Measurements from ENCODE around the gene WDFY2.
"Not testable (repeated sequence)": the region's sequence is repeated elsewhere in the genome, so short reads cannot be mapped to it uniquely, and the experiment has no call there.

The WDFY2 gene

DNA sequence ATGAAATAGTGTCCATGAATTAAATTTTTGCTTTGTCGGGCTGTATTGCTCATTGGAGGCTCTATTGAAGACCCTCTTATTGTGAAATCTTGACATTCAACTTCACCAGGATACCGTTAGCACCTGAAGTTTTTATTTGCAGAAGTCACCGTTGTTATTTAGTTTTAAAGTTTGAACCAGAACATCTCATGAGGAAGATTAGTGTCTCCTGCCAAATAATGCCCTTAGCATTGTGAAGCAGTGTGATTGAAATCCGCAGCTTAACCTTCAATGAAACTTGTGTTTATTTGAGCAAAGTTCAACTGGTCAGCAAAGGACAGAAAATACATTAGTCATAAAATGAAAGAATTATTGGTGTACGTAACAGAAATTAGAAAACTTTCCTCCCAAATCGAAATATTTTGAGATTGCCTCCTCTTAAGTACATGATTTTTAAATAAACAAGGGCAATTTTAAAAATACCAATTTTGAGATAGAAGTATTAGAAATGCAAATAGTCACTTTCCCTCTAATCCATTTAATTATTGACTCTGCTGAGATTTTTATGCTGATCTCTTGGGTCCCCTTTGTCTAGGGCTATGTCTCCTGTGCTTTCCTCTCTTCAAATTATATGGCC lies 84.4 kb downstream of the WDFY2 start:
- DNase-seq = no peak

DNA sequence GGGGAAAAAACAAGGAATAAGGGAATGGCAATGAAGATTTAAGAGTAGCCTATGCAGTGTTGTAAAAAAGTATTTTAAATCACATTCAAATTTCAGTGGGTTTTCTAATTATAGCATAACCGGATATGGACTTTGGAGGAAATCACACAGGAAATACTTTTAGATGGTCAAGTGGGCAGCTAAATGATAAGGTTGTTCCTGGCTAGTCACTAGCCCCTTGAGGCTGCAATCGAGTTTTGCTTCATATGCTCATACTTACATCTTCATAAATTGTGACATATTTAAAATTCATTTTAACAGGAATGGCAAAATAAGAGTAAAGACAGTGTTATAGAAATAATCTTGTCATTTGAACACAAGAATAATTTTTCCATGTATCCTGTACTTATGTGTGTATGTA lies 88.9 kb downstream of the WDFY2 start:
- DNase-seq = no peak

- DNase-seq = no peak
Observed at GRCh38 chr13:51674276-51674675, 90.0 kb downstream of the WDFY2 start.

DNA sequence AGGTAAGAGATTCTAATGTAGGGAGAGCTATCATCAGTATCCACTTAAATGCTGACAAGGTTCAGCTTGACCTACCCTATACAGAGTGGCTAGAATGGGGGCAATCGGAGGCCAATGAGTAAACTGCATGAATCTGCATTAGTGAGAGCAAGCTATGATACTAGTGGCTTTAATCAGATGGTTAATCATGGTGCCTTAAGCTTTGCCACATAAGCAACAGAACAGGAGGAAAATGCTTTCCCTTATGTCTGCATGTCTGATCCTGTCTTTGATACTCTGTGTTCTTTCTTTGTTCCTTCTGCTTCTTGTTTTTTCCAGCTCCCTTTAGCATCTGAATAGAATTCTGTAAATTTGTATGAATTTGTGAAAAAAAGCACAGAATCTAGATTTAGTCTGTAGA lies 91.1 kb downstream of the WDFY2 start:
- no peak for DNase-seq

DNA sequence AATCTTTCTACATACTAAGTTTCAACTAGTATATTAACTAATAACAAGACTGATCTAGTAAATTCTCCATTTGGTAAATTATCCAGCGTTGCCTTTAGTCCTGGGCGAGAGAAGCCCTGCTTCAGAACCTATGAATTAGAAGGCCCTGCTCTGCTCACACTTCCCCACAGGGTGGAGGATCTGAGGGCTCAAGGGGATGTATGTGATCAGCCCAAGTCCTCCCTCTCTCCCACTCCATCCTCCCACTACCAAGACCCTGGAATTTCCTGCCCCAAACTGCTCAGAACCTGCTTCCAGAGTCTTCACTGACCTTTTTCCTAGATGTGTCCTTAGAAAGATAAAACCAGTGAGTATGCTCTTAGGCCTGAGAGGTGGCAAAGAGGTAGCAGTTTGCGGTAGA lies 91.6 kb downstream of the WDFY2 start:
- no peak for DNase-seq

DNA sequence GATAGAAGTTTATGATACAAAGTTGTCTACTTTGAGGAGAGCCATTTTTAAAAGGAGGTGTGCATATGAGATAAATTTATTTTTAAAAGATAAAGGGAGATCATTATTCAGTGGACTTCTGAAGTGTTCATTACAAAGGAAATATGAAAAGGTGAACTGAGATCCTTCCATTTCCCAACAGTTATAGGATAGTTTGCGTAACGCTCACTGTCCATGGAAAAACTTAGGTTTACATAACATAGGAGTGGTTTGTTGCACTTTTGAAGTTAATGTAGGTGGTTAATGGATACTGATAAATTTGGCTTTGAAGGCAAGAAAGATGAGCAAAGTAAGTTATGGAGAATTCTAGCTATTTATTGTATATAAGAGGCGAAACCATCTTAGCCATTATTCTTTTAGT lies 92.5 kb downstream of the WDFY2 start:
- DNase-seq = no peak

DNA sequence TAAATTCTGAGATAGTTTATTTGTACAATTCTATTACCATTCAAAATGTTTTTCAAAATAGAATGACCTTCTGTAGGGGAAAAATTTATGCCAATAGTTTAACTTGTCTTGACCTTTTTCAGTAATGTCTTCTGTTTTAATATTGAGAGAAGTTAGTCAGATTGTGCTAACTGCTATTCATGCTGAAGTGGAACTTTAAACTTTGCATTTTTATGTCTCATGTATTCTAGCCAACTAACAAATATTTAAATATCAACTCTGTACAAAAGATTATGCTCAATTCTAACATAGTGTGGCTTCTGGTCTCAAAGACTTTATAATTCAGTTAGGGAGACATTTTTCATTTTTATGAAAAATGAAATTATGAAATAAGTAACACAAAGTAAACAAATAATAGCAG lies 94.2 kb downstream of the WDFY2 start:
- DNase-seq = no peak

GRCh38 chr13:51679616-51680015 lies 95.4 kb downstream of the WDFY2 start:
- DNase-seq = no peak

GRCh38 chr13:51681037-51681678 lies 96.9 kb downstream of the WDFY2 start:
- no peak for DNase-seq

DNA sequence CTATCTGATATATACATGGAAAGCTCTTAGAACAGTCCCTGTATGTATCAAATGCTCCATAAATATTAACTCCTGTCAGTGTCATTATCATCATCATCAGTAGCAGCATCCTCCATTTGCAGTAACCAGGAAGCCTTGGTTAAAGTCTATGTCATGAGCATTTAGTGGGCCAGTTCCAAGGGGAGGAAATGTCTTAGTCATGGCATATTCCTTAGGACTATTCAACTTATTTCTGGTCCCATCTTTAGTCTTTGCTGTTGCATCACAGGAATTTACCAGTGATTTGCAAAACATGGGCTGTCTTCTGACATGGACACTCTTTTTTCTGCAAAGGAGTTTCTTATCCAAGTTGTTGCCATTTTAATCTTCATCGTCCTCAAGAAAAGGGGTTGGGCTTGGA lies 98.4 kb downstream of the WDFY2 start:
- DNase-seq = no peak

DNA sequence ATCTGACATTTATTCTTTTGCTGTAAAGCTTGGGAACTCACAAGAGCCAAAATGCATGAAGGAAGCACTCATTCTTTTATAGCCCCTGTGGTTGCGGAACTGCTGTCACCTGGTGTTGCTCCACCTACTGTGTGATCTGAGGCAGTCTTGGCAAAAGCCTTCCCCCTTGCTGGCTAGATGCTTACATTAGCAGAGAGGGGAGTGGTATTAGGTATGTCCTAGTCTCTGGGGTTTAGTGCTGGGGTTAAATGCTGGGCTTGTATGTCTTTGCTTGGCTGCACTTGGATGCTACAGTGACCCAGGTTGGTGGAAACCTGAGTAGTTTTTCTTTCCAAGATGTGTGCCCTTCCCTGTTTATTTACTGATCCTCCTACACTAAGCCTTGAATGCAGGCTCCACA lies 99.3 kb downstream of the WDFY2 start:
- DNase-seq = no peak

DNA sequence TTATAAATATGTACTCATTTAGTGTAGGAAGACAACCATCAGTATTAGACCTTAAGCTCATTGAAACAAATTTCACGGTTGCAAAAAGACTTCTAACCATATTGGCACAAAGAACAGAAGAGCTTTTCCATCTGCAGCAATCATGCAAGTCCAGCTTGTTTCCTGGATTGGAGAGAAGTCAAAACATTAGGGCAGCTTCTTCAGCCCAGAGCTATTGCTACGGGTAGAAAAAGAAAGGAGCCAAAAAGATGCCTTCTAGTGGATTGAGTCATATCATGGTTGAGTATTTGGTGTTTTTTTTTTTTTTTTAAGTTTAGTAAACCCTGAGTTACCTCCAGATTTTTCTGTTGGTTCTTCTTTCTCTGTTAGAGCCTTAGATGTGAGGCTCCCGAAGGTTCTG lies 99.8 kb downstream of the WDFY2 start:
- DNase-seq = no peak

- no peak for DNase-seq
Observed at GRCh38 chr13:51687947-51688714, 103.9 kb downstream of the WDFY2 start.

DNA sequence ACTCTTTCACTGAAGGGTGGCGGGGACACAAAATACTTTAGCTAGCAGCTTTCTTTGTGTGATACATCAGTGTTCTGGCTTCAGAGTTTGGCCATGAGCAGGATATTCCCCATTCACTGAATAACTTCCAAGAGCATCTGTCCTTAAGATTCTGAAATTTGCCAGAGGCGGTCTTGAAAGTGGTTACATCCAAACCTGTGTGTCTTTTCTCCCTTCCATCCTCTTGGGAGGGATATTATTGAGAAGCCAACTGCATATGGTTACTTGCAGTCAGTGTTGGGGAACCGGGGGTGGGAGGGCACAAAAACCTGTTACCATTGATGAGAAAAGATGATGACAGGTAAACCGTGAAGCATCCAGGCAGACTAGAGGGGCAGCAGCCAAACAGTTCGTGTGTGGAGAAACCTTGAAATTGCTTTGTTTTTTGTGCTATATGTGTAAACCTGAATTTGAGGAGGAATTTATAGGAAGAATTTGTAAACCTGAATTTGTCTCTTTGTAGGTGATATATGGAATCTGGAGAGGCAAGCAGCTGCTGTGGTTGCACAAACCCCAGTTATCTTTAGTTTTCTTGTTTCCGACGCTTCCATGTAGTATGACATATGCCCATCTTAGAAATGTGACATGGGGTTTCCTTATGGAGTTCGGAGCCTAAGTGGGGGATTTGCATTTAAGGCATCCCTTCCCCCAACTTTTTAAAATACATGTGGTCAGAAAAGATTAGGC lies 104.8 kb downstream of the WDFY2 start:
- no peak for DNase-seq

GRCh38 chr13:51689663-51689996 lies 105.4 kb downstream of the WDFY2 start:
- no peak for DNase-seq

GRCh38 chr13:51695677-51696076 lies 111.4 kb downstream of the WDFY2 start:
- not testable (repeated sequence) for DNase-seq

GRCh38 chr13:51697181-51697580 lies 112.9 kb downstream of the WDFY2 start:
- no peak for DNase-seq

DNA sequence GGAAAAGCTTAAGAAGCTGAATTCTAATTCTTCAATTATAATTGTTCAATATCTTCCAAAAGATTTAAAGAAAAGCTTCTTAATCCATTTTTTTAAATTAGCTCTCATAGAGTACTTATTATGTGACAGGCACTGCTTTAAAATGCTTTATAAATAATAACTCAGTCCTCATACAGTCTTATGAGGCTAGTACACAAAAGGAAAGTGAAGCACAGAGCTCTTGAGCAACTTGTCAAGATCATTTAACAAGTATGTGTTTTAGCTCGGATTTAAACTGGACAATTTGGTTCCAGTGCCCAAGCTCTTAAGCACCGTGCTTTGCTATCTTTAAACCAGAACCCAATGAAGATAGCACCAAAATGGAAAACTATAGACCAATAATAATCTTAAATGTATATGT lies 113.6 kb downstream of the WDFY2 start:
- DNase-seq = no peak

GRCh38 chr13:51698352-51698751 lies 114.1 kb downstream of the WDFY2 start:
- no peak for DNase-seq

- DNase-seq = no peak
Observed at GRCh38 chr13:51704399-51705313, 120.4 kb downstream of the WDFY2 start.

DNA sequence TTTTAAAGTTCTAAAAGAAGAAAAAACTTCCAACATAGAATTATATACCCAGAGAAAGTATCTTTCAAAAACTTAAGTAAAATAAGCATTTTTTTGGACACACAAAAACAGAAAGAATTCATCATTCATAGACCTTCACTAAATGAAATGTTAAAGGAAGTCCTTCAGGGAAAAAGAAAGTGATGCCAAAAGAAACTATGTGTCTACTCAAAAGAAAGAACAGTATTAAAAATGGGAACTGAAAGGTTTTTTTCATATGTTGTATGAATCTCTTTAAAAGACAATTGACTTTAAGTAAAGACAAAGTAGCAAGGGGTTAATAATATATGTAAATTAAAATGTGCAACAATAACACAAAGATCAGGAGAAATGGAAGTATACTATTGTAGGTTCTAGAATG lies 123.2 kb downstream of the WDFY2 start:
- no peak for DNase-seq

- DNase-seq = no peak
Observed at GRCh38 chr13:51713807-51714206, 129.5 kb downstream of the WDFY2 start.

Data from activated effector memory CD4-positive, alpha-beta T cell treated with anti-CD3 and anti-CD28 coated beads, Interleukin-2, amount 50 U/mL, for 16 hours (primary cell).